ENCODE data around the gene SLC35A2. TPM values are rescaled to one million over a fixed set of nuclear protein-coding genes. Genes with fewer than 3 reads are reported as not detected.

SLC35A2 gene
- total RNA-seq, 1 donor from 2014 or later, result 34.9 TPM

GRCh38 chrX:48934581-48935300 is 23.3 kb upstream of the SLC35A2 start:
- Mint-ChIP-seq H3K27me3 (no peaks in the 10 kb centered on the region), H3K36me3 (ENCODE audit: insufficient read depth) (peaks cover 13% of the 10 kb centered on the region), H3K27ac (no peak overlapping the region), H3K9me3 (ENCODE audit: low read depth) (peaks cover 16% of the 10 kb centered on the region), H3K4me3 (ENCODE audit: low read depth) (no peak overlapping the region), H3K4me1 (ENCODE audit: low read depth) (no peaks in the 10 kb centered on the region)
- TF ChIP-seq CTCF (IDR thresholded peaks at IDR 0.05; ENCODE audit: unreplicated experiment), result no peak
- DNase-seq (ENCODE audit: low spot score, unreplicated experiment), result no peak

GRCh38 chrX:48933757-48934156 is 22.3 kb upstream of the SLC35A2 start:
- TF ChIP-seq CTCF (IDR thresholded peaks at IDR 0.05; ENCODE audit: unreplicated experiment), result no peak
- no peak for DNase-seq (ENCODE audit: low spot score, unreplicated experiment)
- Mint-ChIP-seq H3K36me3 (ENCODE audit: insufficient read depth) (peaks cover 13% of the 10 kb centered on the region), H3K27me3 (no peaks in the 10 kb centered on the region), H3K4me1 (ENCODE audit: low read depth) (no peaks in the 10 kb centered on the region), H3K4me3 (ENCODE audit: low read depth) (no peak overlapping the region), H3K9me3 (ENCODE audit: low read depth) (peaks cover 9% of the 10 kb centered on the region), H3K27ac (no peak overlapping the region)

GRCh38 chrX:48927736-48928382 is 16.4 kb upstream of the SLC35A2 start:
- H3K36me3 Mint-ChIP-seq (ENCODE audit: insufficient read depth), result peaks cover 18% of the 10 kb centered on the region

GRCh38 chrX:48927123-48927522 is 15.7 kb upstream of the SLC35A2 start:
- Mint-ChIP-seq H3K27ac (no peak overlapping the region), H3K9me3 (ENCODE audit: low read depth) (peaks cover 12% of the 10 kb centered on the region), H3K36me3 (ENCODE audit: insufficient read depth) (peaks cover 17% of the 10 kb centered on the region), H3K27me3 (no peaks in the 10 kb centered on the region), H3K4me1 (ENCODE audit: low read depth) (peaks cover 2% of the 10 kb centered on the region), H3K4me3 (ENCODE audit: low read depth) (no peak overlapping the region)
- no peak for TF ChIP-seq CTCF (IDR thresholded peaks at IDR 0.05; ENCODE audit: unreplicated experiment)
- no peak for DNase-seq (ENCODE audit: low spot score, unreplicated experiment)

More at GRCh38 chrX:48927736-48928382, 16.4 kb upstream of the SLC35A2 start:
- Mint-ChIP-seq H3K4me1 (ENCODE audit: low read depth) (peaks cover 2% of the 10 kb centered on the region), H3K27me3 (no peaks in the 10 kb centered on the region), H3K4me3 (ENCODE audit: low read depth) (no peak overlapping the region), H3K27ac (no peak overlapping the region), H3K9me3 (ENCODE audit: low read depth) (peaks cover 13% of the 10 kb centered on the region)
- no peak for TF ChIP-seq CTCF (IDR thresholded peaks at IDR 0.05; ENCODE audit: unreplicated experiment)
- DNase-seq (ENCODE audit: low spot score, unreplicated experiment), result no peak

GRCh38 chrX:48924270-48924669 is 12.8 kb upstream of the SLC35A2 start:
- H3K9me3 Mint-ChIP-seq (ENCODE audit: low read depth), result peaks cover 13% of the 10 kb centered on the region
- peaks cover 9% of the 10 kb centered on the region for H3K4me1 Mint-ChIP-seq (ENCODE audit: low read depth)
- H3K27ac Mint-ChIP-seq, result no peak overlapping the region
- no peak for TF ChIP-seq CTCF (IDR thresholded peaks at IDR 0.05; ENCODE audit: unreplicated experiment)
- H3K4me3 Mint-ChIP-seq (ENCODE audit: low read depth), result no peak overlapping the region
- DNase-seq (ENCODE audit: low spot score, unreplicated experiment), result no peak
- H3K36me3 Mint-ChIP-seq (ENCODE audit: insufficient read depth), result peaks cover 12% of the 10 kb centered on the region
- H3K27me3 Mint-ChIP-seq, result no peaks in the 10 kb centered on the region
